HFF-Myc (cell line): ENCODE results near the gene ZNF423.
"Not testable (repeated sequence)": the region's sequence is repeated elsewhere in the genome, so short reads cannot be mapped to it uniquely, and the experiment has no call there.

Source experiments
- DNase-seq: peaks from one replicate; pipeline ENCODE4 v3.0.0-alpha.2; 2011; ENCODE audit warnings: low read depth; ENCODE audit errors: extremely low read depth
- H3K4me3 ChIP-seq: replicated peaks from 2 replicates; pipeline ENCODE4 v1.5.1; 2011; ENCODE audit warnings: low read depth, mild to moderate bottlenecking, control low read depth, low read length
- TF ChIP-seq, protein P1 (sequence below): IDR thresholded peaks from 2 replicates; pipeline ENCODE4 v1.5.1; 2012; ENCODE audit warnings: mild to moderate bottlenecking, low read depth, low read length, control low read depth; ENCODE audit errors: missing control alignments

ZNF423 gene

GRCh38 chr16:49881890-49882289 is 26.0 kb upstream of the ZNF423 start:
- no peak overlapping the region for H3K4me3 ChIP-seq
- no peak for DNase-seq
- TF ChIP-seq, protein P1, sequence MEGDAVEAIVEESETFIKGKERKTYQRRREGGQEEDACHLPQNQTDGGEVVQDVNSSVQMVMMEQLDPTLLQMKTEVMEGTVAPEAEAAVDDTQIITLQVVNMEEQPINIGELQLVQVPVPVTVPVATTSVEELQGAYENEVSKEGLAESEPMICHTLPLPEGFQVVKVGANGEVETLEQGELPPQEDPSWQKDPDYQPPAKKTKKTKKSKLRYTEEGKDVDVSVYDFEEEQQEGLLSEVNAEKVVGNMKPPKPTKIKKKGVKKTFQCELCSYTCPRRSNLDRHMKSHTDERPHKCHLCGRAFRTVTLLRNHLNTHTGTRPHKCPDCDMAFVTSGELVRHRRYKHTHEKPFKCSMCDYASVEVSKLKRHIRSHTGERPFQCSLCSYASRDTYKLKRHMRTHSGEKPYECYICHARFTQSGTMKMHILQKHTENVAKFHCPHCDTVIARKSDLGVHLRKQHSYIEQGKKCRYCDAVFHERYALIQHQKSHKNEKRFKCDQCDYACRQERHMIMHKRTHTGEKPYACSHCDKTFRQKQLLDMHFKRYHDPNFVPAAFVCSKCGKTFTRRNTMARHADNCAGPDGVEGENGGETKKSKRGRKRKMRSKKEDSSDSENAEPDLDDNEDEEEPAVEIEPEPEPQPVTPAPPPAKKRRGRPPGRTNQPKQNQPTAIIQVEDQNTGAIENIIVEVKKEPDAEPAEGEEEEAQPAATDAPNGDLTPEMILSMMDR: no peak

- H3K4me3 ChIP-seq, DNase-seq: not testable (repeated sequence)
These were observed 22.6 kb upstream of the ZNF423 start for GRCh38 chr16:49878540-49878939.

DNA sequence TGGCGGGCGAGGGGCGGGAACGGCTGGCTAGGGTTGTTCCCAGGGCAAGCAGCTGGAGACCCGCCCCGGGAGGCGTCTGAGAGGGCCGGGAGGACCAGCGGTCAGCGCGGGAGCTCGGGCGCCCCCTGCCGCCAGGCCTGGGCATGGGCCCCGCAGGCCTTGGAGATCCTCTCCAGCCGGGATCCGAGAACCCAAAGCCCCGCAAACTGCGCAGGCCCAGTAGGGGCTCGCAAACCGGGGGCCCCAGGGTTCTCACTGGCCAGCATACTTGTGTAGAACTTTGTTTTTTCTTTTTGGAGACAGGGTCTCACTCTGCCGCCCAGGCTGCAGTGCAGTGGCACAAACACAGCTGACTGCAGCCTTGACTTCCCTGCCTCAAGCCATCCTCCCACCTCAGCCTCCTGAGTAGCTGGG is 20.8 kb upstream of the ZNF423 start:
- TF ChIP-seq, protein P1: peak; percentile 84
- DNase-seq: no peak
- no peak overlapping the region for H3K4me3 ChIP-seq

DNA sequence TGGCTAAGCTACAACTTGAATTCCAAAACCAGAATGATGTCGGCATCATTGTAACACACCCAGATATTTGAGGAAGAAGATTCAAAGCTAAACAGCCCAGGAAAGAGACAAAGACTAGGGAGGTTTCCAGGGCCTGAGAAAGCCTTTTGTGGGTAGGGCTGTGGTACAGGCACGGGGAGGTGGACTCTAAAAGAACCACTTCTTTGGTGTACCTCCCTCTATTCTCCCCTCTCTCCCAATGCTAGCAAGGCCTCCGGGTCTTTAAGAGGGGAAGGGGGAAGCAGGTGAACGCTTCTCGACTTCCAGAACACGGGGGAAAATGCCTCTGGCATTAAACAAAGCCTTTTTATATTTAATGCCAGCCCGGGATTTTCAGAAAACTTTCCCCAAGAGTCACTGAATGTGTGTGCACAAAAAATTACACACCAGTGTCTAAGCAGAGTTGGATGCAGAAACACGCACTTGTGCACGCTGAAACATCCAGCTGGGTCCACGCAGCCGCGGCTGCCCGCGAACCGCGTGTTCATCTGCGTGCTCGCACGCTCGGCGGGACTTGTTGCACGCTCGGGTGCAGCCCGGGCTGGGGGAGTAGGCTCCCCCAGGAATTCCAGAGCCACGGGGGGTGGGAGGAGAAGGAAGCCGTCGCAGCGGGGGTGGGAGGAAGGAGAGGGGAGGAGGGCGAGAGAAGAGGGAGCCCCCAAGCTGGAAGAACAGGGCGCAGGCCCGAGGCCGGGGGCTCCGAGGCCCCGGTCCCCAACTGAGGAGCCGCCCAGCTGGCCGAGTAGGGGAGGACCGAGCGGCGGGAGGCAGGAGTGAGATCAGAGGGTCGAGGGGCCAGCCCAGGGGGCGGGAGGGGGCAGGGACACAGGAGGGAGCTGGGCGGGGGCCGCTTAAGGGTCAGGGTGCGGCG is 20.1 kb upstream of the ZNF423 start:
- TF ChIP-seq, protein P1: no peak
- no peak overlapping the region for H3K4me3 ChIP-seq
- DNase-seq: no peak

GRCh38 chr16:49874613-49875237 is 18.8 kb upstream of the ZNF423 start:
- H3K4me3 ChIP-seq: no peak overlapping the region
- TF ChIP-seq, protein P1: no peak
- no peak for DNase-seq

DNA sequence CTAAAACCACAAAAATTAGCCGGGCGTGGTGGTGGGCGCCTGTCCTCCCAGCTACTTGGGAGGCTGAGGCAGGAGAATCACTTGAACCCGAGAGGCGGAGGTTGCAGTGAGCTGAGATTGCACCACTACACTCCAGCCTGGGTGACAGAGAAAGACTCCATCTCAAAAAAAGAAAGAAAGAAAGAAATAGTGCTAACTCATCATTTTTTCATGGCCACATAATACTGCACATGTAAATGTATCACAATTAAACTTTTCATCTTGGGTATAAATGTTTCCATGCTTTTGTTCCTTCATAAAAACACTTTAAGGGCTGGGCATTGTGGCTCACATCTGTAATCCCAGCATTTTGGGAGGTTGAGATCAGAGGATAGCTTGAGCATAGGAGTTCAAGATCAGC is 15.9 kb upstream of the ZNF423 start:
- DNase-seq, H3K4me3 ChIP-seq: not testable (repeated sequence)

DNA sequence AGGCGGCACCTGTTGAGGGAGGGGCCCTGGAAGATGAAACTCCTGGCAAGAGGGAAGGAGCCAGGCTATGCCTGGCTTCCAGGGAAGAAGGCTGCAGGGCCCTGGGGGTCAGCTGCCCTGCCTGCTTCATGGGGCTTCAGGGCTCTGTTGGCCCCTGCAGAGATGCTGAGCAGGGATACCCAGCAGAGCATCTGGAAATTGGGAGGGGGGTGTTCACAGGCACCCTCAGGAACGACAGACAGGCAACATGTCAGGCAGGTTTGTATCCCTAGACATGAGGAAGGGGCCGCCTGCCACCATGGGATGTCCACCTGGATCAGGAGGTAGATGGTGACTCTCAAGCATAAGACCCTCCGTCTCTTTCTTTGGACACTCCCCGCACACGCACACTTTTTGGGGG is 13.8 kb upstream of the ZNF423 start:
- no peak for DNase-seq
- H3K4me3 ChIP-seq: no peak overlapping the region
- TF ChIP-seq, protein P1: no peak
